Measurements from ENCODE around the gene DDX59.

The DDX59 gene

GRCh38 chr1:200640963-200641401 is 28.7 kb downstream of the DDX59 start (continued):
- TF ChIP-seq ZNF518A (tag by site-specific recombination; conservative IDR thresholded peaks at IDR 0.05; ENCODE audit: low read depth) (no peak), GLI4 (tag by site-specific recombination; IDR thresholded peaks at IDR 0.05) (no peak), PRDM2 (tag by site-specific recombination; IDR thresholded peaks at IDR 0.05; ENCODE audit: borderline replicate concordance) (no peak), ZNF114 (tag by site-specific recombination; IDR thresholded peaks at IDR 0.05) (no peak), PRDM4 (tag by site-specific recombination; IDR thresholded peaks at IDR 0.05) (no peak), ZNF707 (tag by site-specific recombination; IDR thresholded peaks at IDR 0.05) (no peak), BCL6B (tag by site-specific recombination; IDR thresholded peaks at IDR 0.05) (no peak), ZNF701 (tag by site-specific recombination; IDR thresholded peaks at IDR 0.05) (no peak), KLF16 (tag by site-specific recombination; IDR thresholded peaks at IDR 0.05) (no peak)

GRCh38 chr1:200640373-200640962 is 29.2 kb downstream of the DDX59 start:
- Histone ChIP-seq H3K4me3 (ENCODE audit: low read depth, low read length) (no peak overlapping the region), H3K36me3 (ENCODE audit: control insufficient read depth in 2 of 2, insufficient read depth in 1 of 2, low read length in 2 of 2) (peaks cover 3 to 9% of the 10 kb centered on the region in 2 experiments), H3K4me1 (ENCODE audit: control insufficient read depth, insufficient read depth, low read length) (no peaks in the 10 kb centered on the region), H3K27ac (ENCODE audit: extremely low read depth, low read depth, low read length) (no peak overlapping the region), H3K9me3 (ENCODE audit: control insufficient read depth, insufficient read depth, low read depth, low read length) (no peaks in the 10 kb centered on the region)
- TF ChIP-seq ZNF362 (tag by site-specific recombination; IDR thresholded peaks at IDR 0.05) (no peak), ZNF473 (tag by site-specific recombination; IDR thresholded peaks at IDR 0.05) (no peak), SP2 (tag by site-specific recombination; IDR thresholded peaks at IDR 0.05) (no peak), ZBTB26 (tag by site-specific recombination; optimal IDR thresholded peaks at IDR 0.05) (no peak), ZNF645 (tag by site-specific recombination; IDR thresholded peaks at IDR 0.05) (no peak), ZNF175 (tag by site-specific recombination; IDR thresholded peaks at IDR 0.05) (no peak)
- ChIA-PET POLR2A (no interaction called here), CTCF (interaction anchor here (0.6 kb wide), 1 partner anchor 99 kb away, joined by 3 read pairs; no protein-coding TSS in a partner anchor)
